Smooth muscle cell (in vitro differentiated cells): ENCODE results near the gene PFKL. TPM values are rescaled to one million over a fixed set of nuclear protein-coding genes. Genes with fewer than 3 reads are reported as not detected.

Source experiments
- DNase-seq: peaks from one replicate; lab custom pipeline; 2025; ENCODE audit not compliant: unreplicated experiment; lab: John Stamatoyannopoulos, UW
- H2AFZ ChIP-seq: fragments of 200-600 bp; sonication (generic); 2 replicates; pipeline ENCODE4 v1.6.0; 2016; ENCODE audit warnings: antibody characterized with exemption, low read depth, mild to moderate bottlenecking
- H3F3A ChIP-seq: fragments of 200-600 bp; sonication (generic); 2 replicates; pipeline ENCODE4 v1.6.0; 2017; ENCODE audit warnings: antibody characterized with exemption, low read depth
- H3K27ac ChIP-seq: fragments of 200-600 bp; sonication (generic); 2 replicates; pipeline ENCODE4 v1.5.1; 2016; ENCODE audit warnings: low read depth, mild to moderate bottlenecking
- H3K27me3 ChIP-seq: fragments of 200-600 bp; sonication (generic); 2 replicates; pipeline ENCODE4 v1.6.1; 2016; ENCODE audit warnings: low read depth, mild to moderate bottlenecking
- H3K36me3 ChIP-seq: fragments of 200-600 bp; sonication (generic); 2 replicates; pipeline ENCODE4 v1.5.1; 2016; ENCODE audit warnings: low read depth
- H3K4me1 ChIP-seq: fragments of 200-600 bp; sonication (generic); 2 replicates; pipeline ENCODE4 v1.5.1; 2016; ENCODE audit warnings: low read depth
- H3K4me2 ChIP-seq: fragments of 200-600 bp; sonication (generic); 2 replicates; pipeline ENCODE4 v1.6.0; 2016; ENCODE audit warnings: mild to moderate bottlenecking
- H3K4me3 ChIP-seq: fragments of 200-600 bp; sonication (generic); 2 replicates; pipeline ENCODE4 v1.5.1; 2016; ENCODE audit warnings: mild to moderate bottlenecking
- H3K79me2 ChIP-seq: fragments of 200-600 bp; sonication (generic); 2 replicates; pipeline ENCODE4 v1.6.0; 2016; ENCODE audit warnings: low read depth, mild to moderate bottlenecking
- H3K9ac ChIP-seq: fragments of 200-600 bp; sonication (generic); 2 replicates; pipeline ENCODE4 v1.6.0; 2016; ENCODE audit warnings: low read depth
- H3K9me3 ChIP-seq: fragments of 200-600 bp; sonication (generic); replicated peaks from 2 replicates; pipeline ENCODE4 v1.5.1; 2016; ENCODE audit warnings: low read depth
- H4K20me1 ChIP-seq: fragments of 200-600 bp; sonication (generic); 2 replicates; pipeline ENCODE4 v1.6.0; 2016; ENCODE audit warnings: low read depth
- WGBS: methylation state at CpG from one replicate; pipeline ENCODE4 v1.1.7; 2016; ENCODE audit warnings: low lambda C conversion rate; 5-methylcytosine and 5-hydroxymethylcytosine counted together
- polyA plus RNA-seq: library from polyadenylated mRNA; unstranded; fragments of >200 nt; fragmentation: Nextera tagmentation; extraction: Ambion mirVana; gene quantifications from 2 replicates; pipeline ENCODE4 v1.2.1, GENCODE V29; 2016
- total RNA-seq: library from RNA; depleted of rRNA; stranded (reverse); fragments of >200 nt; gene quantifications from 2 replicates; pipeline ENCODE4 v1.2.3, GENCODE V29; 2014
- TF ChIP-seq, protein P1 (sequence below): fragments of 200-600 bp; sonication (generic); IDR thresholded peaks from 2 replicates; pipeline ENCODE4 v1.5.1; 2017; ENCODE audit warnings: borderline replicate concordance, mild to moderate bottlenecking, antibody characterized with exemption; ENCODE audit not compliant: insufficient read depth, poor library complexity, severe bottlenecking

Gene PFKL
- total and polyA plus RNA-seq, 2 experiments from 2014 or later: 51.4 to 162 TPM

DNA sequence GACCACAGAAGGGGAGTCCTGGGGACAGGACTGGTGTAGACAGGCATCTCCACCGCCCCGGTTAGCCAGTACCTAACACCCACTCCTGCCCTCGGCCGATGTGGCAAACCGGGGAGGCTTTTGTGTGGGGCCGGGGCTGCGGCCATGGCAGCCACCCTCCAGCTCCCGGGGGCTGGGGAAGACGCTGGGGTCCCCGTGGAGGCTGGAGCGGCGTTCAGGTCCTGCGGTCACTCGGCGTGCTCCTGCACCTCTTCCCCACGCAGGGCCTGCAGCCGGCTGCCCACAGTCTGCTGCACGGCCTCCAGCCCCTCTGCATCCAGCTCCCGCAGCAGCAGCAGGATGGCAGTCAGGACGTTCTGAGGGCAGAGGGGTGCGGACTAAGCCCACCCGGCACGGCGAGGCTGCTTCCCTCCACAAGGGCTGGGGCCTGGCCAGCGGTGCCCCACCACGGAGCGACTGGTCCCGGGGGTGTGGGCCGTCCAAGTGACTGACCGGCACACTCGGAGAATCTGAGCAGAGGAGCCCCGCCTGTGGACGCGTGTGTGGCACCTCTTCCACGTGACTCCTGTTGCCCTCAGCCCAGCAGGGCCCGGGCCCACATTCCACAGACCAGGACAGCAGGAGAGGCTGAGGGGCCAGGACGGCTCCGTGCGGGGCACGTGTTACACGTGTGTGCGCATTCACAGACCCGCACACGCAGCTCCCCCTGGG, 30.3 kb downstream of the PFKL start:
- Histone ChIP-seq H4K20me1 (no peaks in the 10 kb centered on the region), H3K79me2 (no peaks in the 10 kb centered on the region), H3K9ac (no peak overlapping the region), H3K4me1 (no peaks in the 10 kb centered on the region), H3K27me3 (no peaks in the 10 kb centered on the region), H2AFZ (no peak overlapping the region), H3K9me3 (no peaks in the 10 kb centered on the region), H3K4me2 (no peak overlapping the region), H3K36me3 (no peaks in the 10 kb centered on the region), H3F3A (no peaks in the 10 kb centered on the region), H3K4me3 (no peak overlapping the region), H3K27ac (no peak overlapping the region)
- TF ChIP-seq, protein P1, sequence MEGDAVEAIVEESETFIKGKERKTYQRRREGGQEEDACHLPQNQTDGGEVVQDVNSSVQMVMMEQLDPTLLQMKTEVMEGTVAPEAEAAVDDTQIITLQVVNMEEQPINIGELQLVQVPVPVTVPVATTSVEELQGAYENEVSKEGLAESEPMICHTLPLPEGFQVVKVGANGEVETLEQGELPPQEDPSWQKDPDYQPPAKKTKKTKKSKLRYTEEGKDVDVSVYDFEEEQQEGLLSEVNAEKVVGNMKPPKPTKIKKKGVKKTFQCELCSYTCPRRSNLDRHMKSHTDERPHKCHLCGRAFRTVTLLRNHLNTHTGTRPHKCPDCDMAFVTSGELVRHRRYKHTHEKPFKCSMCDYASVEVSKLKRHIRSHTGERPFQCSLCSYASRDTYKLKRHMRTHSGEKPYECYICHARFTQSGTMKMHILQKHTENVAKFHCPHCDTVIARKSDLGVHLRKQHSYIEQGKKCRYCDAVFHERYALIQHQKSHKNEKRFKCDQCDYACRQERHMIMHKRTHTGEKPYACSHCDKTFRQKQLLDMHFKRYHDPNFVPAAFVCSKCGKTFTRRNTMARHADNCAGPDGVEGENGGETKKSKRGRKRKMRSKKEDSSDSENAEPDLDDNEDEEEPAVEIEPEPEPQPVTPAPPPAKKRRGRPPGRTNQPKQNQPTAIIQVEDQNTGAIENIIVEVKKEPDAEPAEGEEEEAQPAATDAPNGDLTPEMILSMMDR: no peak
- 91% methylated on average over 44 of the region's 44 CpGs for WGBS
- DNase-seq: no peak

DNA sequence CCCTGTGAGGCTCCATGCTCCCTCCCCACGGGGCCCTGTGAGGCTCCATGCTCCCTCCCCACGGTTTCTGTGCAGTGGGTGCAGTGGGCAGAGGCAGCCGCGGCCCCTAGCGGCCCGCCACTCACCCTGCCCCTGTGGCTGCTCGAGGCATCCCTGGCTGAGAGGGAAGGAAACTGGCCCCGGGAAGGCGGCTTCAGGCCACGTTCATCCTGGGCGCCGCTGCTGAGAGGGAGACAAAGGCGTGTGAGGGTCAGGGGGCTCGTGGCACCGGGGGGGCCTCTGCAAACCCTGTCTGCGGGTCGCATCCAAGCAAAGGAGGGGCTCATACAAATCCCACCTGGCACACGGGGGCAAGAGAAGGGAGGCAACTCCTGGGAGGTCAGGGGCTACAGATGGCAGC, 30.8 kb downstream of the PFKL start:
- no peaks in the 10 kb centered on the region for H3K79me2 ChIP-seq
- no peak overlapping the region for H3K4me3 ChIP-seq
- no peaks in the 10 kb centered on the region for H3K27me3 ChIP-seq
- H3K4me2 ChIP-seq: no peak overlapping the region
- no peaks in the 10 kb centered on the region for H3F3A ChIP-seq
- WGBS: 96% methylated on average over 18 of the region's 18 CpGs
- TF ChIP-seq, protein P1: no peak
- no peak overlapping the region for H3K27ac ChIP-seq
- H3K4me1 ChIP-seq: no peaks in the 10 kb centered on the region
- DNase-seq: no peak
- H3K9ac ChIP-seq: no peak overlapping the region
- no peaks in the 10 kb centered on the region for H3K9me3 ChIP-seq
- no peak overlapping the region for H2AFZ ChIP-seq
- H3K36me3 ChIP-seq: no peaks in the 10 kb centered on the region
- no peaks in the 10 kb centered on the region for H4K20me1 ChIP-seq

DNA sequence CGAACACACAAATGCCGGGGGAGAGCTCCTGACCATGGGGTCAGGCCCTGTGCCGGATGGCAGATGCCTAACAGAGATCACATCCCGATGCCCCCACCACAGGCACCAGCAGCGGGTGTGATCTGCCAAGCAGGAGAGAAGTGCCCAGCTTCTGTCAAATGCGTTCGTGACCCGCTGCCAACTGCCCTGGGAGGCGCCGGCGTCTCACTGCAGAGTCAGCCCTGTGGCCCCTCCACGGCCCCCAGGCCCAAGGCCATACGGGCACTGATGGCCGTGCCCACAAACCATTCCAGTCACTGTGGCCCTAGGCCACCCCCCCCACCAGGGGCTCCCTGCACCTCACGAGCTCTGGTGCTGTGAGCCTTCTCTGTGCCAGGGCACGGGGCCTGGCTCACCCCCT, 31.4 kb downstream of the PFKL start:
- DNase-seq: no peak
- TF ChIP-seq, protein P1: no peak
- H3K27ac ChIP-seq: no peak overlapping the region
- no peak overlapping the region for H3K4me3 ChIP-seq
- 98% methylated on average over 15 of the region's 16 CpGs for WGBS
- H4K20me1 ChIP-seq: no peaks in the 10 kb centered on the region
- no peaks in the 10 kb centered on the region for H3K4me1 ChIP-seq
- H3K4me2 ChIP-seq: no peak overlapping the region
- H3F3A ChIP-seq: no peaks in the 10 kb centered on the region
- H3K79me2 ChIP-seq: no peaks in the 10 kb centered on the region
- no peaks in the 10 kb centered on the region for H3K36me3 ChIP-seq
- H3K9ac ChIP-seq: no peak overlapping the region
- H3K27me3 ChIP-seq: no peaks in the 10 kb centered on the region
- no peaks in the 10 kb centered on the region for H3K9me3 ChIP-seq
- no peak overlapping the region for H2AFZ ChIP-seq
